Lung (tissue), 12 donors: Measurements from ENCODE around the gene ZBTB39. TPM values are rescaled to one million over a fixed set of nuclear protein-coding genes. Genes with fewer than 3 reads are reported as not detected.

Source experiments
- ATAC-seq: fragments of 200-7000 bp; cut with Tn5 transposase; one replicate; pipeline ENCODE4 v1.9.1; 2020; ENCODE audit warnings: moderate number of reproducible peaks; ENCODE audit not compliant: insufficient read depth, low FRiP score
- DNase-seq, 3 donors: peaks; one replicate each; pipeline ENCODE4 v3.0.0-alpha.2; 2013 to 2017
- H3K27ac ChIP-seq, 2 donors: one replicate each; pipeline ENCODE4 v1.5.1; 2013; ENCODE audit warnings: mild to moderate bottlenecking in 2 of 2, moderate library complexity in 2 of 2, control low read depth in 1 of 2, inconsistent platforms in 1 of 2, low read depth in 1 of 2, low read length in 1 of 2
- H3K27me3 ChIP-seq, 3 donors: one replicate each; pipeline ENCODE4 v1.5.1; 2013; ENCODE audit warnings: low read length in 2 of 3; ENCODE audit not compliant: control insufficient read depth in 3 of 3, insufficient read depth in 3 of 3
- H3K36me3 ChIP-seq, 4 donors: one replicate each; pipeline ENCODE4 v1.5.1; 2013; ENCODE audit warnings: low read length in 4 of 4, mild to moderate bottlenecking in 1 of 4, moderate library complexity in 1 of 4; ENCODE audit not compliant: control insufficient read depth in 4 of 4, insufficient read depth in 4 of 4
- H3K4me1 ChIP-seq, 5 donors: one replicate each; pipeline ENCODE4 v1.5.1; 2013; ENCODE audit warnings: low read length in 5 of 5, mild to moderate bottlenecking in 2 of 5, moderate library complexity in 1 of 5; ENCODE audit not compliant: control insufficient read depth in 5 of 5, insufficient read depth in 5 of 5
- H3K4me3 ChIP-seq: one replicate; pipeline ENCODE4 v1.5.1; 2013; ENCODE audit warnings: mild to moderate bottlenecking, control low read depth, moderate library complexity
- H3K9ac ChIP-seq, 2 donors: one replicate each; pipeline ENCODE4 v1.5.1; 2013; ENCODE audit warnings: low read length in 2 of 2, control low read depth in 1 of 2; ENCODE audit not compliant: insufficient read depth in 1 of 2
- H3K9me3 ChIP-seq, 4 donors: one replicate each; pipeline ENCODE4 v1.5.1; 2013; ENCODE audit warnings: low read length in 3 of 4, mild to moderate bottlenecking in 1 of 4, moderate library complexity in 1 of 4; ENCODE audit not compliant: control insufficient read depth in 4 of 4, insufficient read depth in 3 of 4
- WGBS, 2 donors: extraction: QIAGEN DNeasy Blood & Tissue Kit; methylation state at CpG; one replicate each; pipeline ENCODE4 v1.1.7; 2013; 5-methylcytosine and 5-hydroxymethylcytosine counted together
- polyA plus RNA-seq, 2 donors: library from polyadenylated mRNA; stranded (reverse); fragments of 200-250 nt; gene quantifications; one replicate each; pipeline ENCODE4 v1.2.1, GENCODE V29; 2013
- total RNA-seq, 2 donors: library from RNA; depleted of rRNA in 1 of 2; stranded (reverse); fragments of >200 nt in 1 of 2; gene quantifications; one replicate each; pipeline ENCODE4 v1.2.1, GENCODE V29; 2014 to 2021
- TF ChIP-seq, protein P1 (sequence below): IDR thresholded peaks from 2 replicates; pipeline ENCODE4 v1.5.1; 2012; ENCODE audit warnings: mild to moderate bottlenecking; ENCODE audit errors: control extremely low read depth, extremely low read depth
- donor health status: control.
- donor health status: control.
- donor health status: Bipolar disorder and iron deficiency.
- donor health status: healthy.
- donor health status: DM: yes; HTN: yes; CAD: no.

The ZBTB39 gene
- total and polyA plus RNA-seq, 4 donors = 2.2 to 9.1 (median 4.5) TPM

DNA sequence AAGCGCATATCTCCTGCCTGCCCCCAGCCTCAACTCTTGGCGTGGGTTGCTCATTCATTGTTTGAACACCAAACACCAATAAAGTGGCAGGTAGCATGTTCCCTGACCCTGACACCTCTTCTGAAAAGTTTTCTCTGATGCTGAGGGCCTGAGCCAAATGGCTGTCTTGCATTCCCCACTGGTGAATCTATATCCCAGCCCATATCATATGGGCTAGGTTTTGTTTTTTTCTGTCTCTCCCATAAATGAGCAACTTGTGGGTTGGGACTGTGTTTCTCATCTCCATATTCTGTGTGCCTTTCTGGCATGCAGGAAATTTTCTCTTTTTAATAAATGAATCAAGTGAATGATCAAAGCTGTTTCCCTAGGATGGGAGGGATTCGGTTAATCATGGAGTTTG is 38.5 kb upstream of the ZBTB39 start:
- 90 to 91% methylated on average over 3 of the region's 3 CpGs for WGBS, 2 donors

DNA sequence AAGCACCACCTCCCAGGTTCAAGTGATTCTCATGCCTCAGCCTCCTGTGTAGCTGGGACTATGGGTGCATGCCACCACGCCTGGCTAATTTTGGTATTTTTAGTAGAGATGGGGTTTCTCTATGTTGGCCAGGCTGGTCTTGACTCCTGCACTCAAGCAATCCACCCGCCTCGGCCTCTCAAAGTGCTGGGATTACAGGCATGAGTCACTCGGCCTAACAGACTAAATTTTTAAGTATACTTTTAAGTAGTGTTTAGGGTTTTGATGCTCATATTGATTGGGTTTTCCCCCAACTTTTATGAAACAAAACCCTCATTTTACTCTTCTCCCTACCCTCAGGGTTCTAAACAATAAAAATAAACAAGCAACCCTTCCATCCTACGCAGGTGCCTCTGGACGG is 38.1 kb upstream of the ZBTB39 start:
- H3K36me3 ChIP-seq = no peaks in the 10 kb centered on the region
- 88 to 91% methylated on average over 6 of the region's 6 CpGs for WGBS, 2 donors
- TF ChIP-seq, protein P1, sequence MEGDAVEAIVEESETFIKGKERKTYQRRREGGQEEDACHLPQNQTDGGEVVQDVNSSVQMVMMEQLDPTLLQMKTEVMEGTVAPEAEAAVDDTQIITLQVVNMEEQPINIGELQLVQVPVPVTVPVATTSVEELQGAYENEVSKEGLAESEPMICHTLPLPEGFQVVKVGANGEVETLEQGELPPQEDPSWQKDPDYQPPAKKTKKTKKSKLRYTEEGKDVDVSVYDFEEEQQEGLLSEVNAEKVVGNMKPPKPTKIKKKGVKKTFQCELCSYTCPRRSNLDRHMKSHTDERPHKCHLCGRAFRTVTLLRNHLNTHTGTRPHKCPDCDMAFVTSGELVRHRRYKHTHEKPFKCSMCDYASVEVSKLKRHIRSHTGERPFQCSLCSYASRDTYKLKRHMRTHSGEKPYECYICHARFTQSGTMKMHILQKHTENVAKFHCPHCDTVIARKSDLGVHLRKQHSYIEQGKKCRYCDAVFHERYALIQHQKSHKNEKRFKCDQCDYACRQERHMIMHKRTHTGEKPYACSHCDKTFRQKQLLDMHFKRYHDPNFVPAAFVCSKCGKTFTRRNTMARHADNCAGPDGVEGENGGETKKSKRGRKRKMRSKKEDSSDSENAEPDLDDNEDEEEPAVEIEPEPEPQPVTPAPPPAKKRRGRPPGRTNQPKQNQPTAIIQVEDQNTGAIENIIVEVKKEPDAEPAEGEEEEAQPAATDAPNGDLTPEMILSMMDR = no peak
- ATAC-seq (no peak), DNase-seq (no peak)
- H3K4me1 ChIP-seq = no peaks in the 10 kb centered on the region
- no peaks in the 10 kb centered on the region for H3K9me3 ChIP-seq
- H3K4me3 ChIP-seq = no peak overlapping the region
- no peak overlapping the region for H3K9ac ChIP-seq
- H3K27me3 ChIP-seq = no peaks in the 10 kb centered on the region
- no peak overlapping the region for H3K27ac ChIP-seq

More for the DNA sequence above, 38.5 kb upstream of the ZBTB39 start:
- Histone ChIP-seq H3K9me3 (no peaks in the 10 kb centered on the region), H3K4me1 (no peaks in the 10 kb centered on the region), H3K4me3 (no peak overlapping the region), H3K36me3 (no peaks in the 10 kb centered on the region), H3K27me3 (no peaks in the 10 kb centered on the region), H3K9ac (no peak overlapping the region), H3K27ac (no peak overlapping the region)
- ATAC-seq (no peak), DNase-seq (no peak)
- TF ChIP-seq, protein P1 = no peak

DNA sequence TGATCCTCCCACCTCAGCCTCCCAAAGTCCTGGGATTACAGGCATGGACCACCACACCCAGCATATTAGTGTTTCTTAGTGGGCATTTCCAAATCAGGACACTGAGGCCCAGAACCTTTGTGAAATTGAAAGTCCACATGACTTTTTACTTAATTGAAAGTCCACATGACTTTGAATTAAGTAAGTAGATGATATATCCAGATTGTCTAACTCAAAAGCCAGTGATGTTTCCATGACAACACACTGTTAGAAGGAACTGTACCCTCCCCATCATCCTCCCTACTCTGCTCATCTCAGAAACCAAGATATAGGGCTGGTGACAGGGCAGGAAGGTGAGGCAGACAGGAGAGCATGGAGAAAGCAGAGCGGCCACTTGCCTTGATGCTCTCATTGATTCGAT is 36.3 kb upstream of the ZBTB39 start:
- WGBS, 2 donors = 99 to 100% methylated on average over 2 of the region's 2 CpGs
- Histone ChIP-seq H3K27me3 (no peaks in the 10 kb centered on the region), H3K4me3 (no peak overlapping the region), H3K9ac (no peak overlapping the region), H3K4me1 (no peaks in the 10 kb centered on the region), H3K9me3 (no peaks in the 10 kb centered on the region), H3K36me3 (no peaks in the 10 kb centered on the region), H3K27ac (no peak overlapping the region)
- TF ChIP-seq, protein P1 = no peak
- DNase-seq (no peak), ATAC-seq (no peak)

DNA sequence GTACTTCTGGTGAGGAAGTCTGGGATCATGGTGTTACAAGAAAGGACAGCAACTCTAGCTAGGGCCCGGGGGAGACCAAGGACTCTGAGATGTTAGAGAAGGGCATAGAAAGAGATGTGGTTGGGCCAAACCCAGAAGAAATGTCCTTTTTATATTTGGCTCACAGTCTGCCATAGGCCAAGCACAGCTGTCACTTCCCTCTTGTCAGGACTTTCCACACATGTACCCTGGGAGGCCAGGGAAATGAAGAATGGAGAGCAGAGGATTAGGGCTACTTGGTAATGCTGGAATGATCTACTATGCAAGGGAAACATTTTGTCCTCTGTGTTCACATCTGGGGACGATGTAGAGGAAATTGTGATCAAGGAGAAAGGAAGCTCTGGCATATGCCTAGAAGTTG is 34.4 kb upstream of the ZBTB39 start:
- Histone ChIP-seq H3K36me3 (no peaks in the 10 kb centered on the region), H3K9me3 (no peaks in the 10 kb centered on the region), H3K4me1 (no peaks in the 10 kb centered on the region), H3K9ac (no peak overlapping the region), H3K4me3 (no peak overlapping the region), H3K27ac (no peak overlapping the region), H3K27me3 (no peaks in the 10 kb centered on the region)
- TF ChIP-seq, protein P1 = no peak
- no peak for ATAC-seq
- WGBS, 2 donors = 48 to 58% methylated on average over 2 of the region's 2 CpGs
- DNase-seq = no peak
